ENCODE data around the gene BNC2. TPM values are rescaled to one million over a fixed set of nuclear protein-coding genes. Genes with fewer than 3 reads are reported as not detected.

Gene BNC2
- total RNA-seq, 1 experiment from 2014 or later: 43.6 TPM

DNA sequence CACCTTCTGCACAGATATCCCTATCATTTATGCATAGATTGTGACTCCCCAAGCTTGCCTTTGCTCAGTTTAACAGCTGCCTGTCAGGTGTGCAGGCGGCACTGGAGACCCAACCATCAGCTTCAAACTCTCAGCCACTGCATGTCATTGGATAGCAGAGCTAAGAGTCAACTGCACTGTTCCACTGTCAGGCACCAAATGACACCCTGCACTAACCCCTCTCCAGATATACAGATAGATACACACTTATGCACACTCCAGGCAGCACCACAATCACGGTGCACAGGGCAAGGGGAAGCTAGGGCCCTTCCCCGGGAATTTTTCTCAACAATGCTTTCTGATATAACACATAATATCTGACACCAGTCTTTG lies 142.3 kb downstream of the BNC2 start:
- peaks cover 12% of the 10 kb centered on the region; the same call in 1 of the 2 replicates for H3K4me1 ChIP-seq (ENCODE audit: insufficient read depth, low read length)
- no peak overlapping the region for H2BK15ac ChIP-seq (ENCODE audit: low read depth, low read length)
- H3K9me3 ChIP-seq (ENCODE audit: control insufficient read depth, low read depth, low read length): no peaks in the 10 kb centered on the region
- no peaks in the 10 kb centered on the region for H3K27me3 ChIP-seq (ENCODE audit: insufficient read depth, low read length)
- no peak overlapping the region for H3K27ac ChIP-seq (ENCODE audit: insufficient read length, low read depth, low read length)
- H2AK5ac ChIP-seq (ENCODE audit: insufficient read length, low read length): no peak overlapping the region
- H3K14ac ChIP-seq (ENCODE audit: insufficient read depth, low read length): no peak overlapping the region
- H2BK20ac ChIP-seq (ENCODE audit: low read depth, low read length, poor library complexity, severe bottlenecking): no peak overlapping the region
- H3K9ac ChIP-seq (ENCODE audit: extremely low read depth, insufficient read length, low read length): peak overlapping the region; percentile 19
- H4K91ac ChIP-seq (ENCODE audit: insufficient read length, low read depth, low read length): no peak overlapping the region
- Mint-ChIP-seq H3K9me3 (no peaks in the 10 kb centered on the region), H3K4me3 (peak overlapping the region; percentile 91 to 94), H3K27me3 (ENCODE audit: low read depth) (no peaks in the 10 kb centered on the region), H3K36me3 (ENCODE audit: insufficient read depth in 1 of 3, low read depth in 3 of 3) (no peaks in the 10 kb centered on the region), H3K27ac (no peak overlapping the region), H3K4me1 (peaks cover 71% of the 10 kb centered on the region in 2 experiments)
- no peak overlapping the region for H2AFZ ChIP-seq (ENCODE audit: low read length)
- H3K79me2 ChIP-seq (ENCODE audit: insufficient read depth, low read length): peaks cover 6% of the 10 kb centered on the region; the same call in 1 of the 2 replicates
- H3K4me2 ChIP-seq (ENCODE audit: insufficient read depth, insufficient read length, low read length): peak overlapping the region; percentile 56
- DNase-seq: no peak
- H3T11ph ChIP-seq (ENCODE audit: low read length): no peak overlapping the region
- H4K5ac ChIP-seq (ENCODE audit: insufficient read length, low read depth, low read length): no peak overlapping the region
- H3K79me1 ChIP-seq (ENCODE audit: insufficient read depth, low read depth, low read length, poor library complexity, severe bottlenecking): no peaks in the 10 kb centered on the region
- no peak overlapping the region for H3K23ac ChIP-seq (ENCODE audit: insufficient read length, low read depth, low read length)
- no peak overlapping the region for H4K8ac ChIP-seq (replicated peaks; ENCODE audit: insufficient read length, low read depth, low read length)
- TF ChIP-seq, protein P1, sequence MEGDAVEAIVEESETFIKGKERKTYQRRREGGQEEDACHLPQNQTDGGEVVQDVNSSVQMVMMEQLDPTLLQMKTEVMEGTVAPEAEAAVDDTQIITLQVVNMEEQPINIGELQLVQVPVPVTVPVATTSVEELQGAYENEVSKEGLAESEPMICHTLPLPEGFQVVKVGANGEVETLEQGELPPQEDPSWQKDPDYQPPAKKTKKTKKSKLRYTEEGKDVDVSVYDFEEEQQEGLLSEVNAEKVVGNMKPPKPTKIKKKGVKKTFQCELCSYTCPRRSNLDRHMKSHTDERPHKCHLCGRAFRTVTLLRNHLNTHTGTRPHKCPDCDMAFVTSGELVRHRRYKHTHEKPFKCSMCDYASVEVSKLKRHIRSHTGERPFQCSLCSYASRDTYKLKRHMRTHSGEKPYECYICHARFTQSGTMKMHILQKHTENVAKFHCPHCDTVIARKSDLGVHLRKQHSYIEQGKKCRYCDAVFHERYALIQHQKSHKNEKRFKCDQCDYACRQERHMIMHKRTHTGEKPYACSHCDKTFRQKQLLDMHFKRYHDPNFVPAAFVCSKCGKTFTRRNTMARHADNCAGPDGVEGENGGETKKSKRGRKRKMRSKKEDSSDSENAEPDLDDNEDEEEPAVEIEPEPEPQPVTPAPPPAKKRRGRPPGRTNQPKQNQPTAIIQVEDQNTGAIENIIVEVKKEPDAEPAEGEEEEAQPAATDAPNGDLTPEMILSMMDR (conservative IDR thresholded peaks at IDR 0.05): no peak
- no peak overlapping the region for H2BK120ac ChIP-seq (ENCODE audit: low read depth, low read length, poor library complexity, severe bottlenecking)
- H3K23me2 ChIP-seq (ENCODE audit: insufficient read length, low read depth, low read length, poor library complexity, severe bottlenecking): peaks cover 14% of the 10 kb centered on the region
- H3K56ac ChIP-seq (ENCODE audit: insufficient read length, low read depth, low read length): no peak overlapping the region
- H3K4ac ChIP-seq (ENCODE audit: low read depth, low read length): no peak overlapping the region
- no peak overlapping the region for H2BK12ac ChIP-seq (ENCODE audit: insufficient read length, low read depth, low read length)
- WGBS (ENCODE audit: extremely low coverage, insufficient read length, low lambda C conversion rate): no CpG with 5 or more reads among the region's 3 CpGs
- H2BK5ac ChIP-seq (ENCODE audit: insufficient read length, low read length): no peak overlapping the region
- H3K18ac ChIP-seq (ENCODE audit: insufficient read length, low read depth, low read length): no peak overlapping the region
- H4K20me1 ChIP-seq (ENCODE audit: control insufficient read depth, insufficient read depth, insufficient read length): no peaks in the 10 kb centered on the region

Data from H9 (cell line).